Measurements from ENCODE around the gene ZNF44. TPM values are rescaled to one million over a fixed set of nuclear protein-coding genes. Genes with fewer than 3 reads are reported as not detected.
A peak's percentile ranks its signal among the peaks of the same experiment; 100 is the strongest.

Gene ZNF44
- total and polyA plus RNA-seq, 8 donors, result 3.2 to 33.8 (median 9.9) TPM

DNA sequence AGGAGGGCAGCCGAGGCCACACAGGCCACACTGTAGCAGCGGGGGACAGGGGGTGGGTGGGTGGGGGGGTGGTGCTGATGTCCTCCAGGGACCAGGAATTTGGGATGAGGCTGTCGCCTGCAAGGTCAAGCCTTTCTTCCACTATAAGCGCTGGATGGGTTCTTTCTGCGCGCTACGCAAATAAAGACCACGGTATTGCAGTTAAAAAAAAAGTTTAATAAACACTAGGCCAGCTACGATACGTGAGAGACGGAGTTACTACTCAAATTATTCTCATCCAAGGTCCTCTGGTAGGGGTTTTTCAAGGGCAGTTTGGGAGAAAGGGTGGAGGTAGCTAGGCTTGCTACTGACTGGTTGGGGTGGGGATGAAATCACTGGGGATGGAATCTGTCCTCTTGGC is 508 bp upstream of the ZNF44 start:
- Histone ChIP-seq H3K36me3 (peaks cover 0 to 6% (median 0%) of the 10 kb centered on the region in 4 donors), H3K4me3 (peak overlapping the region; percentile 86 to 95 (median 92)), H3K27me3 (no peaks in the 10 kb centered on the region), H3K4me1 (peaks cover 10 to 45% (median 40%) of the 10 kb centered on the region in 4 donors), H3K9me3 (no peaks in the 10 kb centered on the region), H3K27ac (peak overlapping the region; percentile 88 to 99 (median 97))
- intact Hi-C loops (cut with DNase I; ENCODE audit: low total_unique reads), result no loop called here
- TF ChIP-seq EP300 (IDR thresholded peaks at IDR 0.05) (no peak), POLR2A (IDR thresholded peaks at IDR 0.05) (no peak), POLR2AphosphoS5 (IDR thresholded peaks at IDR 0.05) (no peak)
- TF ChIP-seq, protein P1, sequence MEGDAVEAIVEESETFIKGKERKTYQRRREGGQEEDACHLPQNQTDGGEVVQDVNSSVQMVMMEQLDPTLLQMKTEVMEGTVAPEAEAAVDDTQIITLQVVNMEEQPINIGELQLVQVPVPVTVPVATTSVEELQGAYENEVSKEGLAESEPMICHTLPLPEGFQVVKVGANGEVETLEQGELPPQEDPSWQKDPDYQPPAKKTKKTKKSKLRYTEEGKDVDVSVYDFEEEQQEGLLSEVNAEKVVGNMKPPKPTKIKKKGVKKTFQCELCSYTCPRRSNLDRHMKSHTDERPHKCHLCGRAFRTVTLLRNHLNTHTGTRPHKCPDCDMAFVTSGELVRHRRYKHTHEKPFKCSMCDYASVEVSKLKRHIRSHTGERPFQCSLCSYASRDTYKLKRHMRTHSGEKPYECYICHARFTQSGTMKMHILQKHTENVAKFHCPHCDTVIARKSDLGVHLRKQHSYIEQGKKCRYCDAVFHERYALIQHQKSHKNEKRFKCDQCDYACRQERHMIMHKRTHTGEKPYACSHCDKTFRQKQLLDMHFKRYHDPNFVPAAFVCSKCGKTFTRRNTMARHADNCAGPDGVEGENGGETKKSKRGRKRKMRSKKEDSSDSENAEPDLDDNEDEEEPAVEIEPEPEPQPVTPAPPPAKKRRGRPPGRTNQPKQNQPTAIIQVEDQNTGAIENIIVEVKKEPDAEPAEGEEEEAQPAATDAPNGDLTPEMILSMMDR (IDR thresholded peaks at IDR 0.05), result no peak
- WGBS, 5 donors, result 25 to 34% (median 31%) methylated on average over 11 of the region's 11 CpGs
- DNase-seq, result peak in 1 of 2 donors; percentile 19

DNA sequence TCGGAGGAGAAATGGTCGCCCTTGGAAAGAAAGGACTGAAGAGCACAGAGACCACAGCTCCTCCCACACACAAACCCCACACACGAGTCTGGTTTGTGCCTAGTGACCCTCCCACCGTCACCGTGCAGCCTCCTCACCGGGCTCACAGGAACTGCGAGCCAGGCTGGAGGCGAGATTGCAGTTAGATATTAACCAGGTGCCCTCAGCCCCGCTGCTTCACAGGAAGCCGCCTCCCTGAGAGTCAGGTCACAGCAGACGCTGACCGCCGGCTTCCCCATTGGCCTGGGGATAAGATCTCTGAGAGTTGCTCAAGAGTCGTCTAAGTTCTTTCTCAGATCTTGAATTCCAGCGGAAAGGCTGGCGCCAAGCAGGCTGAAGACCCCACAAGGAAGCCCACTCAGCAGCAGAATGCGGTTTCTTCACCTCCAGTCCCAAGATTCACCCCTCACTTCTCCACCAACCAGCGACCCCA is 870 bp downstream of the ZNF44 start:
- WGBS, 5 donors, result 0 to 1% (median 1%) methylated on average over 9 to 18 of the region's 18 CpGs
- DNase-seq, result peak; percentile 91 to 92
- Histone ChIP-seq H3K27me3 (no peaks in the 10 kb centered on the region), H3K9me3 (no peaks in the 10 kb centered on the region), H3K4me3 (peak overlapping the region; percentile 86 to 95 (median 92)), H3K27ac (peak overlapping the region; percentile 96 to 99 (median 97)), H3K4me1 (peaks cover 22 to 58% (median 52%) of the 10 kb centered on the region in 4 donors), H3K36me3 (peaks cover 0 to 6% (median 0%) of the 10 kb centered on the region in 4 donors)
- TF ChIP-seq POLR2A (IDR thresholded peaks at IDR 0.05) (peak in 1 of 4 donors; percentile 42), POLR2AphosphoS5 (IDR thresholded peaks at IDR 0.05) (peak; percentile 50 to 87 (median 84)), EP300 (IDR thresholded peaks at IDR 0.05) (no peak)
- TF ChIP-seq, protein P1 (IDR thresholded peaks at IDR 0.05), result no peak
- intact Hi-C loops (cut with DNase I; ENCODE audit: low total_unique reads), result no loop called here

DNA sequence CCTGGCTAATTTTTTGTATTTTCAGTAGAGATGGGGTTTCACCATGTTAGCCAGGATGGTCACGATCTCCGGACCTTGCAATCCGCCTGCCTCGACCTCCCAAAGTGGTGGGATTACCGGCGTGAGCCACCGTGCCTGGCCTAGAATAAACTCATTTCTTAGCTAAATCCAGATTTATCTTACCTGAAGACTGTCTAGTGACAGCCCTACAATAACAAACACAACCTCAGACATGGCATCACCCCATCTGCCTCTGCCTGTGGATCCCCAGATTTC is 5.0 kb downstream of the ZNF44 start:
- Histone ChIP-seq H3K4me3 (no peak overlapping the region), H3K27ac (peak overlapping the region in 4 of 5 donors; percentile 9 to 70 (median 50)), H3K9me3 (peaks cover 0 to 10% (median under 1%) of the 10 kb centered on the region in 4 donors), H3K27me3 (no peaks in the 10 kb centered on the region), H3K36me3 (peaks cover 0 to 13% (median 8%) of the 10 kb centered on the region in 4 donors), H3K4me1 (peaks cover 19 to 64% (median 50%) of the 10 kb centered on the region in 4 donors)
- intact Hi-C loops (cut with DNase I; ENCODE audit: low total_unique reads), result no loop called here
- 95 to 100% (median 97%) methylated on average over 7 of the region's 7 CpGs for WGBS, 5 donors
- DNase-seq, result no peak
- TF ChIP-seq POLR2AphosphoS5 (IDR thresholded peaks at IDR 0.05), result no peak
- TF ChIP-seq EP300 (IDR thresholded peaks at IDR 0.05), result no peak
- TF ChIP-seq, protein P1 (IDR thresholded peaks at IDR 0.05), result no peak
- no peak for TF ChIP-seq POLR2A (IDR thresholded peaks at IDR 0.05)

DNA sequence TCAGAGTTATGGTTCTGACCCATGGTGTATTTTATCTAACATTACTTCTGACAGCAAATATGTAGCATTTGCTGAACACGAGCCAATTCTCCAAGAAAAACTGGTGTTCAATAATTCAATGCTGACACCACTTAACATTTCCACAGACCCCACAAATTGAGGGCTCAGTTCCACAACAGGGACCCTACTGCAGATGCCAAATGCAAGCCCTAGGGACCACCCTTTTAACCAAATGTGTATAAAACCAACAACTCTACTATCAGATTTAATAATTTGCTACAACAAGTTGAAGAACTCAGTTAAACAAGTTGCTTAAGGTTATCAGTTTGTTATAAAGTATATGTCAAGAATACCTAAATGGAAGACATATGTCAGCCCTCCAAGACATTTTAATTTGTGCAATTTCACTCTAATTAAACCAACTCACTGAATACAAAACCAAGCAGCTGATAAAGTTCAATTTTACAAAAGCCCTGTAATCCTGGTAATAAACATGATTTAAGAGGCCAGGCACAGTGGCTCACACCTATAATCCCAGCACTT is 6.7 kb downstream of the ZNF44 start:
- Histone ChIP-seq H3K27me3 (no peaks in the 10 kb centered on the region), H3K36me3 (peaks cover 0 to 19% (median 15%) of the 10 kb centered on the region in 4 donors), H3K27ac (peak overlapping the region in 1 of 5 donors; percentile 68), H3K4me1 (peaks cover 16 to 55% (median 43%) of the 10 kb centered on the region in 4 donors), H3K9me3 (peaks cover 0 to 16% (median 4%) of the 10 kb centered on the region in 4 donors), H3K4me3 (no peak overlapping the region)
- no peak for DNase-seq
- WGBS, 5 donors, result 53 to 75% (median 69%) methylated on average over 1 of the region's 1 CpG
- intact Hi-C loops (cut with DNase I; ENCODE audit: low total_unique reads), result no loop called here
- TF ChIP-seq EP300 (IDR thresholded peaks at IDR 0.05) (no peak), POLR2A (IDR thresholded peaks at IDR 0.05) (no peak), POLR2AphosphoS5 (IDR thresholded peaks at IDR 0.05) (no peak)
- TF ChIP-seq, protein P1 (IDR thresholded peaks at IDR 0.05), result no peak
